ENCODE measurements around the gene MARCHF10. TPM values are rescaled to one million over a fixed set of nuclear protein-coding genes. Genes with fewer than 3 reads are reported as not detected.
"Not testable (repeated sequence)": the region's sequence is repeated elsewhere in the genome, so short reads cannot be mapped to it uniquely, and the experiment has no call there.

MARCHF10 gene
- total and polyA plus RNA-seq, 3 donors from 2014 or later, result 61.5 to 266 (median 118) TPM

- Histone ChIP-seq H3K4me1 (no peaks in the 10 kb centered on the region), H3K27me3 (no peaks in the 10 kb centered on the region), H3K27ac (no peak overlapping the region), H3K4me3 (no peak overlapping the region), H3K9me3 (no peaks in the 10 kb centered on the region), H3K36me3 (ENCODE audit: low read depth, missing control alignments) (no peaks in the 10 kb centered on the region)
- 60 to 69% methylated on average over 6 of the region's 6 CpGs for WGBS, 2 donors
- no peak for DNase-seq
- intact Hi-C loops (cut with DNase I; ENCODE audit: low total_unique reads), result no loop called here
- TF ChIP-seq POLR2A (IDR thresholded peaks at IDR 0.05), result no peak
- TF ChIP-seq CTCF (IDR thresholded peaks at IDR 0.05), result no peak
These were observed 46.1 kb upstream of the MARCHF10 start for GRCh38 chr17:62854098-62854680.

DNA sequence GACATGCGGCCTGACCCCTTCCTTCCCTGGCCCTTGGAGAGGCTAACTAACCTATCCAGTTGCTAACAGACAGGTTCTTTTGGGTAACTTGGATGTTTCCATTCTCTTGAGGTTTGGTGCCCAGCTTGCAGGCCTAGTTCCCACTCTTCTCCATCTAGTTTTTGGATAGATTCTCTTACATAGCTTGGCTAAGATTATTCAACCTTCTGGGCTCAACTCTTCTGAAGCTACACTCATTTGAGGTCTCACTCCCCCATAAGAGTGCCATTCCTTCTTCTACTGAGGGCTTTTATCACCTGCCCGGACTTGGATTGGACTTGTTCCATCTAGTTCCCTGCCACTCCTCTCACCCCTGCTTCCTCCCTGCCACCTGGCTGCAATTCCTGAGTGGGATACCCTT is 44.1 kb upstream of the MARCHF10 start:
- Histone ChIP-seq H3K9me3 (no peaks in the 10 kb centered on the region), H3K4me1 (no peaks in the 10 kb centered on the region), H3K27me3 (no peaks in the 10 kb centered on the region), H3K27ac (no peak overlapping the region), H3K36me3 (ENCODE audit: low read depth, missing control alignments) (no peaks in the 10 kb centered on the region), H3K4me3 (no peak overlapping the region)
- TF ChIP-seq POLR2A (IDR thresholded peaks at IDR 0.05) (no peak), CTCF (IDR thresholded peaks at IDR 0.05) (no peak)
- DNase-seq, result no peak
- intact Hi-C loops (cut with DNase I; ENCODE audit: low total_unique reads), result no loop called here
- WGBS, 2 donors, result 91 to 95% methylated on average over 2 of the region's 2 CpGs

GRCh38 chr17:62849591-62850415 is 41.7 kb upstream of the MARCHF10 start:
- H3K27ac ChIP-seq; H3K27me3 ChIP-seq; H3K36me3 ChIP-seq (ENCODE audit: low read depth, missing control alignments); H3K9me3 ChIP-seq; DNase-seq; H3K4me3 ChIP-seq; intact Hi-C loops (cut with DNase I; ENCODE audit: low total_unique reads); H3K4me1 ChIP-seq: not testable (repeated sequence)
- 91 to 96% methylated on average over 10 of the region's 10 CpGs for WGBS, 2 donors

GRCh38 chr17:62848334-62848733 is 40.2 kb upstream of the MARCHF10 start:
- no peak for DNase-seq
- Histone ChIP-seq H3K27ac (no peak overlapping the region), H3K36me3 (ENCODE audit: low read depth, missing control alignments) (no peaks in the 10 kb centered on the region), H3K9me3 (no peaks in the 10 kb centered on the region), H3K4me1 (no peaks in the 10 kb centered on the region), H3K4me3 (no peak overlapping the region), H3K27me3 (no peaks in the 10 kb centered on the region)
- intact Hi-C loops (cut with DNase I; ENCODE audit: low total_unique reads), result no loop called here
- whole genome bisulfite sequencing, 2 donors, result 76 to 86% methylated on average over 5 of the region's 5 CpGs
- TF ChIP-seq CTCF (IDR thresholded peaks at IDR 0.05) (no peak), POLR2A (IDR thresholded peaks at IDR 0.05) (no peak)

- H3K4me3 ChIP-seq, result no peak overlapping the region
- TF ChIP-seq CTCF (IDR thresholded peaks at IDR 0.05) (no peak), POLR2A (IDR thresholded peaks at IDR 0.05) (no peak)
- no peaks in the 10 kb centered on the region for H3K27me3 ChIP-seq
- no peaks in the 10 kb centered on the region for H3K9me3 ChIP-seq
- 86 to 90% methylated on average over 9 of the region's 9 CpGs for WGBS, 2 donors
- no peak for DNase-seq
- H3K4me1 ChIP-seq, result no peaks in the 10 kb centered on the region
- intact Hi-C loops (cut with DNase I; ENCODE audit: low total_unique reads), result no loop called here
- no peak overlapping the region for H3K27ac ChIP-seq
- no peaks in the 10 kb centered on the region for H3K36me3 ChIP-seq (ENCODE audit: low read depth, missing control alignments)
These were observed 39.3 kb upstream of the MARCHF10 start for GRCh38 chr17:62847426-62847825.

All from testis (tissue), 3 donors.